DND-41 (cell line): ENCODE measurements around the gene RGN.

ENCODE experiments used
- CTCF ChIP-seq: IDR thresholded peaks from 2 replicates; pipeline ENCODE4 v1.5.1; 2012; ENCODE audit warnings: borderline replicate concordance, low read length, moderate library complexity, mild to moderate bottlenecking; ENCODE audit not compliant: poor library complexity, severe bottlenecking; ENCODE audit errors: extremely low read depth
- EZH2 ChIP-seq: IDR thresholded peaks from 3 replicates; pipeline ENCODE4 v1.6.1; 2012; ENCODE audit warnings: borderline replicate concordance, low read depth, mild to moderate bottlenecking, moderate library complexity, low read length, inconsistent platforms; ENCODE audit not compliant: severe bottlenecking

GRCh38 chrX:47112316-47112954 lies 34.2 kb downstream of the RGN start:
- TF ChIP-seq CTCF (no peak), EZH2 (no peak)
